ENCODE measurements around the gene PELO.

DNA sequence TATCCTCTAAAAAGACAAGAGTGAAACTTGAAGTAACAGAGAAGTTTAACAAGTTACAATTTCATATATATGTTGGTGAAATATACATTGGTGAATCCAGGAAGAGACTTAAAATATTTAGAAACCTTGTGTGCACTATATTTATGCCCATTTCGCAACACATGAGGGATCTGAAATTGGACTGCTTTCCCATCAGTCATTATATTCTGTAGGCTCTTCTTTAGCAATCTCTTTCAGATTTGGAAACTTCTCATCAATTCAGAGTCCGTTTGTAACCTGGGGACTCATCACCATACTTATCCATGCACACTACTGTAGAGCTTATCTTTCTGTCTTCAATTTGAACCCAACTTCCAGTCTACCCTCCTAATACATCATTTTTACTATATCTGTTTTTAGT, 2.1 kb downstream of the PELO start:
- TF ChIP-seq FOXM1 (IDR thresholded peaks at IDR 0.05; ENCODE audit: borderline replicate concordance) = no peak
- TF ChIP-seq, protein P1, sequence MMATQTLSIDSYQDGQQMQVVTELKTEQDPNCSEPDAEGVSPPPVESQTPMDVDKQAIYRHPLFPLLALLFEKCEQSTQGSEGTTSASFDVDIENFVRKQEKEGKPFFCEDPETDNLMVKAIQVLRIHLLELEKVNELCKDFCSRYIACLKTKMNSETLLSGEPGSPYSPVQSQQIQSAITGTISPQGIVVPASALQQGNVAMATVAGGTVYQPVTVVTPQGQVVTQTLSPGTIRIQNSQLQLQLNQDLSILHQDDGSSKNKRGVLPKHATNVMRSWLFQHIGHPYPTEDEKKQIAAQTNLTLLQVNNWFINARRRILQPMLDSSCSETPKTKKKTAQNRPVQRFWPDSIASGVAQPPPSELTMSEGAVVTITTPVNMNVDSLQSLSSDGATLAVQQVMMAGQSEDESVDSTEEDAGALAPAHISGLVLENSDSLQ (IDR thresholded peaks at IDR 0.05) = no peak
- TF ChIP-seq FOXK2 (IDR thresholded peaks at IDR 0.05) = no peak
- TF ChIP-seq ZNF384 (IDR thresholded peaks at IDR 0.05) = no peak
- TF ChIP-seq ARNT (IDR thresholded peaks at IDR 0.05) = no peak
- TF ChIP-seq SP1 (IDR thresholded peaks at IDR 0.05) = no peak
- no peak for TF ChIP-seq NFRKB (IDR thresholded peaks at IDR 0.05)
- TF ChIP-seq TARDBP (IDR thresholded peaks at IDR 0.05) = no peak
- no peak for TF ChIP-seq SUZ12 (IDR thresholded peaks at IDR 0.05)
- no peak for TF ChIP-seq LEF1 (IDR thresholded peaks at IDR 0.05; ENCODE audit: borderline replicate concordance)
- TF ChIP-seq L3MBTL2 (conservative IDR thresholded peaks at IDR 0.05) = no peak
- no peak for TF ChIP-seq ELF4 (IDR thresholded peaks at IDR 0.05)
- no peak for TF ChIP-seq HDGF (IDR thresholded peaks at IDR 0.05; ENCODE audit: borderline replicate concordance)
- TF ChIP-seq FOXA1 (IDR thresholded peaks at IDR 0.05) = no peak

Measured in HEK293T (cell line).